AG10803 (cell line): Measurements from ENCODE around the gene POU4F3.

ENCODE experiments used
- DNase-seq: peaks from one replicate; pipeline ENCODE4 v3.0.0; 2010; ENCODE audit warnings: low read depth
- H3K4me3 ChIP-seq: 2 replicates; pipeline ENCODE4 v1.5.1; 2011; ENCODE audit warnings: mild to moderate bottlenecking, low read length, control low read depth
- CTCF ChIP-seq: conservative IDR thresholded peaks from 2 replicates; pipeline ENCODE4 v1.5.1; 2011; ENCODE audit warnings: mild to moderate bottlenecking, low read length, control low read depth, inconsistent platforms

POU4F3 gene

GRCh38 chr5:146339715-146340259 is 1.1 kb downstream of the POU4F3 start:
- DNase-seq = no peak

GRCh38 chr5:146340260-146341081 is 1.8 kb downstream of the POU4F3 start:
- TF ChIP-seq CTCF = no peak
- peak overlapping the region; percentile 37 for H3K4me3 ChIP-seq
- peak; percentile 48 for DNase-seq

More at GRCh38 chr5:146339715-146340259, 1.1 kb downstream of the POU4F3 start:
- peak overlapping the region; percentile 37 for H3K4me3 ChIP-seq
- TF ChIP-seq CTCF = no peak

- no peak overlapping the region for H3K4me3 ChIP-seq
- no peak for TF ChIP-seq CTCF
- DNase-seq = no peak
These were observed 3.2 kb downstream of the POU4F3 start for GRCh38 chr5:146341854-146342253.

- no peak for TF ChIP-seq CTCF
- H3K4me3 ChIP-seq = no peak overlapping the region
- no peak for DNase-seq
These were observed 3.9 kb downstream of the POU4F3 start for GRCh38 chr5:146342519-146342881.

- no peak for TF ChIP-seq CTCF
- DNase-seq = no peak
- no peak overlapping the region for H3K4me3 ChIP-seq
These were observed 4.5 kb downstream of the POU4F3 start for GRCh38 chr5:146342882-146343865.

GRCh38 chr5:146344155-146345118 is 5.8 kb downstream of the POU4F3 start:
- TF ChIP-seq CTCF = no peak
- H3K4me3 ChIP-seq = no peak overlapping the region
- no peak for DNase-seq
